SKM-1 treated with dmso at 0.1 percent for 144 hours (cell line): ENCODE results near the gene VMP1.
A peak's percentile ranks its signal among the peaks of the same experiment; 100 is the strongest.
"Not testable (repeated sequence)": the region's sequence is repeated elsewhere in the genome, so short reads cannot be mapped to it uniquely, and the experiment has no call there.

Experiments
- DNase-seq: peaks from one replicate; lab custom pipeline; 2025; ENCODE audit not compliant: unreplicated experiment; lab: John Stamatoyannopoulos, UW

The VMP1 gene

DNA sequence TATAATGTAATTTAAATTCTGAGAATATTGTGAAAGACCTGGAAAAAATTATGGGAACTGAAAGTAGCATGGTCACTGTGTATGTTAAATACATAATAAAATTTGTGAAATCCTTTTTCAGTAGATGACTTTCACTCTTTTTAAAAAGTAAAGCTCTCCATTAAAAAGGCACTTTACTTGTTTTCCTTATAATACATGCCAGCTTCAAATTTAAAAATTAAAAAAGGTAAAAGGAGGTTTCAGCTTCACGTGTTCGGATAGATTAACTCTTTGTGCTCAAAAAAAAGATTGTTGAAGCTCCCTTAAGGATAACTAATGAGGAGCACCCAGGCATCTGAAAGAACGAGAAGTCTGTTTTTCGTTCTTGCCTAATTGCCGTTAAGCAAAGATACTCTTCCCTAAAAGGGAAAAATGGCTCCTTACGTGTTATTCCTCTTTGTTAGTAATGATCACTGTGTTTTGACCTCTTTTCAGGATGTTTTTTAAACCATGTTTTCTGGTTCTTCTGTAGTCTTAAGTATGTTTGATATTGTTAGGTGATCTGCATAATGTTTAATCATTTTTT, 97.5 kb downstream of the VMP1 start:
- DNase-seq, result peak; percentile 65

DNA sequence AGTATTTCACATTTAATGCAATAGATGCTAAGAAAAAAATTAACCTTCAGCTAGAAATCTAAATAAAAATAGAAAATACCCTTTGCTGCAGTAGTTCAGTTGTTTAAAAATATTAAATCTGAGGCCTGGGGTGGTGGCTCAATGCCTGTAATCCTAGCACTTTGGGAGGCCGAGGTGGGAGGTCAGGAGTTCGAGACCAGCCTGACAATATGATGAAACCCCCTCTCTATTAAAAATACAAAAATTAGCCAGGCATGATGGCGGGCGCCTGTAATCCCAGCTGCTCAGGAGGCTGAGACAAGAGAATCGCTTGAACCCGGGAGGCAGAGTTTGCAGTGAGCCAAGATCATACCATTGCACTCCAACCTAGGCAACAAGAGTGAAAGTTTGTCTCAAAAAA, 98.9 kb downstream of the VMP1 start:
- not testable (repeated sequence) for DNase-seq

- no peak for DNase-seq
Measured at GRCh38 chr17:59807892-59808509, 100.5 kb downstream of the VMP1 start.

GRCh38 chr17:59810894-59811153, 103.4 kb downstream of the VMP1 start:
- DNase-seq, result no peak

DNA sequence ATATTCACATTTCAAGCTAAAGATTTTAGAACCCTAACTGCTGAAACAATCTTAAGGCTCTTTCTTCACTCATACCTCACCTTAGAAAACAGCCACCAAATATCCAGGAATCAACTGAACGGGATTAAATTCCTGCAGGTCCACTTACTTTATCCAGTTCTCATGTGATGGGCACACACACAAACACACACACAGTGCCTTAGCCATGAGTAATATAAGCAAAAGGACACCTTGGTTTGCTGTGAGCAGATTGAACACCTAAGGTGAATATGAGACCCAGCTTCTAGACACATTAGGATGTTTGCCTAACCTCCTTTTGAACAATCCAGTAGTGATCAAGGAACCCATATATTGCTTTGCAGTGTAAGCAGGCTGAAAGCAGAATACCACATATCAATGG, 103.8 kb downstream of the VMP1 start:
- DNase-seq, result no peak

DNA sequence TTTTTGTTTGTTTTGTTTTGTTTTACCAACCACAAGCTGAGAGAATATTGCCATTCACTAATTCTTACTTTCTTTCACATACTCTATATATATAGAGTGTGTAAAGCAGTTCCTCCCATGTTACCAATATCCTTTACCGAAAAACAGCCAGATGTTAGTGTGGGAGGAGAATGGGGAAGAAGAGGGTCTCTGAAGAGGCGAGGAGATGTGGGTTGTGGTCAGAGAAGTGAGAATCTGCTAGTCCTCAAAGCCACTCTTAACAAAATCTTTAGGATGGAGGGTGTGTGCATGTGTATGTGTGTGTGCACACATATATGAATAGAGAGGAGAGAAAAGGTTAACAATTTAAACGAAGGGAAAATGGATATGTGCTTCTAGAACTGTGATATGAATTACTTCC, 104.7 kb downstream of the VMP1 start:
- DNase-seq, result peak; percentile 20

DNA sequence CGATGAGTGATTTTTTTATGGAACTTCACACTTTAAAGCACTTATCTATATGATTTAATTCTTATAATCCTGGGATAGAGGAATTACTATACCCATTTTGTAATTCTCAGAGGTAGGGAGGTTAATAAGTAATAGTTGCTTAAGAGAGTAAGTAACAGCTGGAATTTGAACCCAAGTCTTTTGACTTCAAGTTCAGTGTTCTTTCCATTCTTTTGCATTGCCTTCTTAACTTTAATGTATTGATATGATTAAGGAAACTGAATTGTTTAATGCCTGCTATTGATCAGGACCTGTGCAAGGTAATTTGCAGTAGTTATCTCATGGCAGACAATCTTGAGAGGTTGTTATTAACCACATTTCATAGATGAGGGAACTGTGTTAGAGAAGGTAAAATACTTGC, 106.8 kb downstream of the VMP1 start:
- DNase-seq, result no peak

GRCh38 chr17:59814685-59815084, 107.2 kb downstream of the VMP1 start:
- no peak for DNase-seq

- DNase-seq, result no peak
Measured at GRCh38 chr17:59815965-59816364, 108.5 kb downstream of the VMP1 start.

DNA sequence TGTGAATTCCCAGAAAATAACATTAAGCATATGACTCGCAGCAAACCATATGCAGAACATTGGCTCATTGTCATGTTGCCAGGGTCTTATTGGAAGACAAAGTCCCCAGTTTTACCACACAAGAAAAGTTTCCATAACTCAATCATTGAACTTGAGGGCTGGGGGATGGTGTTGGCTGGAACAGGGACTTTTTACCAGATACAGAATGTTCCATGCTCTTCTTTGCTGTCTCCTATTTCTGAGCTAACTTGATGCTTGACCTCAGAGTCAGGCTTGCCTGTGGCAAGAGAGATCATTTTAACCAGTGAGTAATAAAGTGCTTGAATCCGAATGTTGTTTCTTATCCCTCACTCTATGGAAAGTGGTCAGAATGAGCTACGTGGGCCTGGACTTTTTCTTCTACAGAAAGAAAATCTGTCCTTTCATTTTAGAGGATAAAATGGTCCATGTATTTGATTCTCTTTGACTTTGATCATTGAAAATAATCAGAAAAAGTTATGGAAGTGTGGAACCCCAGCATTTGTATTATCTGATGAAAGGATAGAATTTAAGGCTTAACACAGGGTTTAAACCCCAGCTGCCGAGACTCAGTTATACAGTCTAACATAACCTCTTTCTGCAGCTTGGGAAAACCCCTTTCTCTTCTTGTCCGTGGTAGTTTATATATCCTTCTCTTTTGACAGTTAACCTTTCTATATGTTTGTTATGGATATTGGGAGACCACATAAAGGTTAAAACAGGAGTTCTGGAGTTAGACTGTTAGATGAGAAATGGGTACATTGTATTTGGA, 118.3 kb downstream of the VMP1 start:
- no peak for DNase-seq

DNA sequence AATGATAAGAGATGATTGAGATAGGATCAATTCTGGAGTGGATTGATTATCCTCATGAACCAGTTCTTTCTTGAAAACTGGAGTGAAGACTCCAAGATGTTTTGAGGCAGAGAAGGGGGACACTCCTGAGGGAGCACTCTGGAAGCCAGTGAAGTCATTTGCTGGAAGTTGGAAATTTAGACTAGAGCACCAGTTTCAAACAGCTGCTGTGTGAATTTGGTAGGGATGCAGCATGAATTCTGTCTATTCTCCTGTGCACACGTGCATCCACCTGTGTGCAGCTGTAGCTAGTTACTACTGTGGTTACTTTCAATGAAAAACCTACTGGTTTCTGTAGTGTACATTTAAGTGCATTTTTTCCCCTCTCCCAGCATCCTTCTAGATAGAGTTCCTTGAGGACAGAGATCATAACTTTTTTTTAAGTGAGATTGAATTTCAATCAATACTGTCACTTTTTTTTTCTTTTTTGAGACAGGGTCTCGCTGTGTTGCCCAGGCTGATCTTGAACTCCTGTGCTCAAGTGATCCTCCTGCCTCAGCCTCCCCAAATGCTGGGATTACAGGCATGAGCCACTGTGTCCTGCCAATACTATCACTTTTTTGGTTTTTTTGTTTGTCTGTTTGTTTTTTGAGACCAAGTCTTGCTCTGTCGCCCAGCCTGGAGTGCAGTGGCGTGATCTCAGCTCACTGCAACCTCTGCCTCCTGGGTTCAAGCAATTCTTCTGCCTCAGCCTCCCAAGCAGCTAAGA, 119.4 kb downstream of the VMP1 start:
- DNase-seq, result no peak

- no peak for DNase-seq
Measured at GRCh38 chr17:59827721-59828477, 120.4 kb downstream of the VMP1 start.

GRCh38 chr17:59828478-59828760, 121.0 kb downstream of the VMP1 start:
- DNase-seq, result no peak

DNA sequence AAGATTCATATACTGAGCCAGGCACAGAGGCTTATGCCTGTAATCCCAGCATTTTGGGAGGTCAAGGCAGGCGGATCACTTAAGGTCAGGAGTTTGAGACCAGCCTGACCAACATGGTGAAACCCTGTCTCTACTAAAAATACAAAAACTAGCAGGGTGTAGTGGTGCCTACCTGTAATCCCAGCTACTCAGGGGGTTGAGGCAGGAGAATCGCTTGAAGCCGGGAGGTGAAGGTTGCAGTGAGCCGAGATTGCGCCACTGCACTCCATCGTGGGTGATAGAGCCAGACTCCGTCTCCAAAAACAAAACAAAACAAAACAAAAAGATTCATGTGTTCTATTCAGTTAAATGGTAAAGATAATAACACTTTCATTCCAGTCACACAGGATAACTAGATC, 121.4 kb downstream of the VMP1 start:
- DNase-seq, result not testable (repeated sequence)

GRCh38 chr17:59829217-59830006, 122.0 kb downstream of the VMP1 start:
- peak; percentile 13 for DNase-seq

GRCh38 chr17:59830007-59830630, 122.7 kb downstream of the VMP1 start:
- no peak for DNase-seq

DNA sequence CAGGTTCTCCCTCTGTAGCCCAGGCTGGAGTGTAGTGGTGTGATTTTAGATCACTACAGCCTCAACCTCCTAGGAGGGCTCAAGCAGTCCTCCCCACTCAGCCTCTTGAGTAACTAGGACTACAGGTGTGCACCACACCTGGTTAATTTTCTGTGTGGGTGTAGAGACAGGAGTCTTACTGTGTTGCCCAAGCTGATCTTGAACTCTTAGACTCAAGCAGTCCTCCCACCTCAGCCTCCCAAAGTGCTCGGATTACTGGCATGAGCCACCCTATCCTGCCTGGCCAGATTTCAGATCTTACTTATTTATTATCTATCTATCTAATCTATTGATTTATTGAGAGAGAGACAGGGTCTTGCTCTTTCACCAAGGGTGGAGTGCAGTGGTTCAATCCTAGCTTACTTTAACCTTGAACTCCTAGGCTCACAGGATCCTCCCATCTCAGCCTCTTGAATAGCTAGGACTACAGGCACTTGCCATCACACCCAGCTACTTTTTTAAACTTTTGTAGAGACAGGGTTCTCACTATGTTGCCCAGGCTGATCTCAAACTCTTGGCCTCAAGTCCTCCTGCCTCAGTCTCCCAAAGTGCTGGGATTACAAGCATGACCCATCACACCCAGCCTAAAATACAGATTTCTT, 123.5 kb downstream of the VMP1 start:
- DNase-seq, result no peak

DNA sequence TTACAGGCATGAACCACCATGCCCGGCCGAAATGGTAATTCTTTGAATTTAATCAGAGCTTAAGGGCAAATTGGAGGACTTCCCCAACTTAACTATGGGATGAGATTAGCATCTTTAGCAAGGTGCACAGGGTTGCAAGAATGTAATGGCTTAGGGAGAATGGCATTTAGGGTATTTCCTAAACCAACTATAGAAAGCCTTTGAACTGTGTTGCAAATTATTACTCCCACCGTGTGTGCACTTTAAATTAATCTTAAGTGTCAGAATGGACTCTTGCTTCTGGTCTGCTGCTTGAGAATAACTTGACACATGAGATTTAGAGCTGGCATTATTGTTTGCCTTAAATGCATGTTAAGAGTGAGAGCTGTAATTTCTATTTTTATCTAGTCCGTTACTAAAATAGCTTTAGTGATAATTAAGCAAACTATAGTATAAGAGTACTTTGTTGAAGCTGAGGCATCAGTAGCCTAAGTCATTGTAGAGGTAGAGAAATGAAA, 125.5 kb downstream of the VMP1 start:
- DNase-seq, result no peak

DNA sequence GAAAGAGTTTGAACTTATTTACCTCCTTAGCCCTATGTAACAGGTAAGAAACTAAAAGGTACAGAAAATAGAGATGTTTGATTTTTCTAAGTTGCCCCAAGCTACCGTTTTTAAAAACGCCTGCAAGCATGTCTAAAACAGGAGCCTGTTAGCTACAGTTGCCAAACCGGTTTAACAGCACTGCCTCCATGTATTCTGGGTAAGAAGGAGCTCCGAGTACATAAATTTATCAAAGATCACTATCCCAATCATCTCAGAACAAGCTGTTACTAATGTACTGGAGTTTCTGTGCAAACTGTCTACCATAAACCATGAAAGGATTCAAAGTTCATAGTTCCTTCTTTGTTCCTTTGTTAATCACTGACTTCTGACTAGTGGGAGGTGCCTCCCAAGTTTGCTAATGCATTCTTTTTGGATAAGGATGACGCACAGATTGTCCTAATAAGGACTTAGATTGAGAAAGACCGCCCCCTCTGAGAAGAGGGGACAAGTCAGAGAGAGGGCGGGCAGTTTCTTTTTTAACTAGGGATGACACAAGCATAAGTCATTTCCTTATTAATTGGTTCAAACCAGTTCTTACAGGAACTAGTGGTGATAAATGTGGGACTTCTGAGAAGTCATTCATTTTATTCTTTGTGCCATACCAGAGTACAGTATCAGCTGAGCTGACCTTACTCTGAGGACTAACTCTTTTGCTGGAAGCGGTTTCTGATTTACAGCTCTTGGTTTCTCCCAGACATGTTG, 130.0 kb downstream of the VMP1 start:
- DNase-seq, result peak; percentile 49
